ENCODE results near the gene PTPRR. TPM values are rescaled to one million over a fixed set of nuclear protein-coding genes. Genes with fewer than 3 reads are reported as not detected.

Gene PTPRR
- polyA plus RNA-seq, 1 of the 3 experiments (the other 2 are of a cell fraction): 1.4 TPM

DNA sequence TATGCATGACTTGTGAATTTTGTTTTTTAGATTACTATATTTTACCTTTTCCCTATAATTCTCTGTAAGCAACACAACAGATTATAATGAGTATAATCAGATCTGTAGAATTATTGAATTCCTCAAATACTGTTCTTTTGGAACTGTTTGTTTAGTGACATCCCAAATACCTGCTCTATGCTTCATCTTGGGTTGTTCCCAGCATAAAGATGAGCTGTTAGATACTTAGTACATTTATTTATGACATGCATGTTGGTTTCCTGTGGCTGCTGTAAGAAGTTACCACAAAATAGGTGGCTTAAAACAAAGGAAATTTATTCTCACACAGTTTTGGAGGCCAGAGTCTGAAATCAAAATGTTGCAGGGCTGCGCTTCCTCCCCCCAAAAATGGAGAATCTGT, 78.4 kb downstream of the PTPRR start:
- Histone ChIP-seq H3F3A (replicated peaks; ENCODE audit: insufficient read depth) (no peaks in the 10 kb centered on the region), H3K27me3 (ENCODE audit: insufficient read depth) (no peaks in the 10 kb centered on the region), H3K27ac (ENCODE audit: low read depth in 2 of 2, low read length in 1 of 2) (no peak overlapping the region), H3K4me3 (ENCODE audit: low read depth in 2 of 2, low read length in 1 of 2) (no peak overlapping the region), H3K9ac (no peak overlapping the region), H3K4me1 (ENCODE audit: control insufficient read depth in 1 of 2, insufficient read depth in 2 of 2, low read depth in 1 of 2, low read length in 1 of 2) (peaks cover 0 to 3% of the 10 kb centered on the region in 2 experiments; a peak in 2 of 4 replicates), H2AFZ (ENCODE audit: low read depth) (no peak overlapping the region), H3K36me3 (replicated peaks in 1 of 2; ENCODE audit: control insufficient read depth in 1 of 2, insufficient read depth in 2 of 2, low read length in 1 of 2) (no peaks in the 10 kb centered on the region), H3K4me2 (no peak overlapping the region), H4K20me1 (ENCODE audit: insufficient read depth) (no peaks in the 10 kb centered on the region), H3K79me2 (ENCODE audit: insufficient read depth) (no peaks in the 10 kb centered on the region), H3K9me2 (no peaks in the 10 kb centered on the region), H3K9me3 (no peaks in the 10 kb centered on the region)
- no peak for DNase-seq
- CTCF ChIA-PET: no interaction called here
- POLR2A ChIA-PET: no interaction called here
- TF ChIP-seq GABPA (IDR thresholded peaks at IDR 0.05; ENCODE audit: low read depth) (no peak), ELF1 (IDR thresholded peaks at IDR 0.05) (no peak), EZH2phosphoT487 (IDR thresholded peaks at IDR 0.05; ENCODE audit: borderline replicate concordance, low read depth) (no peak), SMC3 (IDR thresholded peaks at IDR 0.05; ENCODE audit: low read depth, low read length) (no peak), POLR2AphosphoS5 (IDR thresholded peaks at IDR 0.05; ENCODE audit: low read depth, low read length) (no peak), NRF1 (IDR thresholded peaks at IDR 0.05; ENCODE audit: low read depth, low read length) (no peak)
- TF ChIP-seq, protein P1, sequence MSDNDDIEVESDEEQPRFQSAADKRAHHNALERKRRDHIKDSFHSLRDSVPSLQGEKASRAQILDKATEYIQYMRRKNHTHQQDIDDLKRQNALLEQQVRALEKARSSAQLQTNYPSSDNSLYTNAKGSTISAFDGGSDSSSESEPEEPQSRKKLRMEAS (IDR thresholded peaks at IDR 0.05; ENCODE audit: low read depth): no peak
- TF ChIP-seq, protein P2, sequence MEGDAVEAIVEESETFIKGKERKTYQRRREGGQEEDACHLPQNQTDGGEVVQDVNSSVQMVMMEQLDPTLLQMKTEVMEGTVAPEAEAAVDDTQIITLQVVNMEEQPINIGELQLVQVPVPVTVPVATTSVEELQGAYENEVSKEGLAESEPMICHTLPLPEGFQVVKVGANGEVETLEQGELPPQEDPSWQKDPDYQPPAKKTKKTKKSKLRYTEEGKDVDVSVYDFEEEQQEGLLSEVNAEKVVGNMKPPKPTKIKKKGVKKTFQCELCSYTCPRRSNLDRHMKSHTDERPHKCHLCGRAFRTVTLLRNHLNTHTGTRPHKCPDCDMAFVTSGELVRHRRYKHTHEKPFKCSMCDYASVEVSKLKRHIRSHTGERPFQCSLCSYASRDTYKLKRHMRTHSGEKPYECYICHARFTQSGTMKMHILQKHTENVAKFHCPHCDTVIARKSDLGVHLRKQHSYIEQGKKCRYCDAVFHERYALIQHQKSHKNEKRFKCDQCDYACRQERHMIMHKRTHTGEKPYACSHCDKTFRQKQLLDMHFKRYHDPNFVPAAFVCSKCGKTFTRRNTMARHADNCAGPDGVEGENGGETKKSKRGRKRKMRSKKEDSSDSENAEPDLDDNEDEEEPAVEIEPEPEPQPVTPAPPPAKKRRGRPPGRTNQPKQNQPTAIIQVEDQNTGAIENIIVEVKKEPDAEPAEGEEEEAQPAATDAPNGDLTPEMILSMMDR (IDR thresholded peaks at IDR 0.05): no peak
- 70% methylated on average over 1 of the region's 1 CpG for WGBS (ENCODE audit: low lambda C conversion rate)

DNA sequence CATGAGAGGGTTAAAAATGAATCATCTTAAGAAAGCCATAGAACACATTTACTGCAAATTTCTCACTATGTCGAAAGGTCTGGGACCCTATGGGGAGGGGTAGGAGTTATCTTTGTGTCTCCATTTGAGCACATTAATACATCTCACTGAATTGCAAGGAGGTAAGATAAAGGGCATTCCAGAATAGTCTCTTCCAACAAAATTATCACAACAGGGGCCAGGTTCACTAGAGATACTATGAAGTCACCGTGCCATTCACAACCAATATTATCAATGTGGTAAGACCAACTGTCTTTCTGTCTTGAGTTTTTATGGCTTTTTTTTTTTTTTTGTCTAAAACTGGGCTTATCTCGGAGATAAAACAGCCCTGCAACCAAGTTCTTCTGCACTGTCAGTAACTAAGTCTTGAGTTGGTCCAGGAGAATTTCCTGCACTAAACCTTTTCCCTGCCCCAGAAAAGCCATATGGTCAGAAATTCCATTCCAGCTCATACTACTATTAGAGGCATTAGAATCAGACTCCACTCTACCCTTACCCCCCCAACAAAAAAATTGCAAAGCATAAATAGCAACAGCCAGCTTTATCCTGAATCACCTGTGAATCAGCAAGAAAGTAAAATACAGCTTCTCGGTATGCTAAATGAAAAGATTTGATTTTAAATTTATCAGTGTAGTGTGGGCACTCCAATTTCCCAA, 79.7 kb downstream of the PTPRR start:
- 45% methylated on average over 4 of the region's 4 CpGs for WGBS (ENCODE audit: low lambda C conversion rate)
- Histone ChIP-seq H3F3A (replicated peaks; ENCODE audit: insufficient read depth) (no peaks in the 10 kb centered on the region), H3K4me1 (ENCODE audit: control insufficient read depth in 1 of 2, insufficient read depth in 2 of 2, low read depth in 1 of 2, low read length in 1 of 2) (peaks cover 0 to 3% of the 10 kb centered on the region in 2 experiments; a peak in 2 of 4 replicates), H3K4me2 (no peak overlapping the region), H2AFZ (ENCODE audit: low read depth) (no peak overlapping the region), H4K20me1 (ENCODE audit: insufficient read depth) (no peaks in the 10 kb centered on the region), H3K36me3 (replicated peaks in 1 of 2; ENCODE audit: control insufficient read depth in 1 of 2, insufficient read depth in 2 of 2, low read length in 1 of 2) (no peaks in the 10 kb centered on the region), H3K9me3 (no peaks in the 10 kb centered on the region), H3K9me2 (no peaks in the 10 kb centered on the region), H3K27me3 (ENCODE audit: insufficient read depth) (no peaks in the 10 kb centered on the region), H3K79me2 (ENCODE audit: insufficient read depth) (no peaks in the 10 kb centered on the region), H3K4me3 (ENCODE audit: low read depth in 2 of 2, low read length in 1 of 2) (no peak overlapping the region), H3K27ac (ENCODE audit: low read depth in 2 of 2, low read length in 1 of 2) (no peak overlapping the region), H3K9ac (no peak overlapping the region)
- no peak for TF ChIP-seq YY1 (IDR thresholded peaks at IDR 0.05; ENCODE audit: low read depth)
- no peak for TF ChIP-seq TEAD4 (IDR thresholded peaks at IDR 0.05; ENCODE audit: borderline replicate concordance, insufficient read depth)
- no peak for TF ChIP-seq FOXJ3 (CRISPR knock-in tag; IDR thresholded peaks at IDR 0.05)
- no peak for TF ChIP-seq FOXM1 (IDR thresholded peaks at IDR 0.05; ENCODE audit: low read depth)
- TF ChIP-seq, protein P1 (IDR thresholded peaks at IDR 0.05; ENCODE audit: low read depth): no peak
- TF ChIP-seq SIN3A (IDR thresholded peaks at IDR 0.05; ENCODE audit: borderline replicate concordance, low read depth, low read length): no peak
- no peak for TF ChIP-seq CHD2 (IDR thresholded peaks at IDR 0.05; ENCODE audit: low read length, partially characterized antibody)
- no peak for TF ChIP-seq FOSL2 (IDR thresholded peaks at IDR 0.05; ENCODE audit: borderline replicate concordance, low read depth)
- no peak for TF ChIP-seq JUND (IDR thresholded peaks at IDR 0.05)
- TF ChIP-seq SMC3 (IDR thresholded peaks at IDR 0.05; ENCODE audit: low read depth, low read length): no peak
- TF ChIP-seq ELF1 (IDR thresholded peaks at IDR 0.05): no peak
- TF ChIP-seq, protein P3, sequence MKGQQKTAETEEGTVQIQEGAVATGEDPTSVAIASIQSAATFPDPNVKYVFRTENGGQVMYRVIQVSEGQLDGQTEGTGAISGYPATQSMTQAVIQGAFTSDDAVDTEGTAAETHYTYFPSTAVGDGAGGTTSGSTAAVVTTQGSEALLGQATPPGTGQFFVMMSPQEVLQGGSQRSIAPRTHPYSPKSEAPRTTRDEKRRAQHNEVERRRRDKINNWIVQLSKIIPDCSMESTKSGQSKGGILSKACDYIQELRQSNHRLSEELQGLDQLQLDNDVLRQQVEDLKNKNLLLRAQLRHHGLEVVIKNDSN (IDR thresholded peaks at IDR 0.05; ENCODE audit: borderline replicate concordance, low read depth): no peak
- no peak for TF ChIP-seq RFX5 (IDR thresholded peaks at IDR 0.05; ENCODE audit: low read length)
- no peak for DNase-seq
- ChIA-PET POLR2A (no interaction called here), CTCF (interaction anchor here (1.5 to 1.6 kb wide), 2 partner anchors 51 to 552 kb away, joined by 3 to 4 read pairs; no protein-coding TSS in a partner anchor)
